K562 (cell line): ENCODE results near the gene CCDC77. TPM values are rescaled to one million over a fixed set of nuclear protein-coding genes. Genes with fewer than 3 reads are reported as not detected.

ENCODE experiments used
- ATAC-seq: fragments of 200-7000 bp; cut with Tn5 transposase; 3 replicates; pipeline ENCODE4 v1.9.1; 2020; ENCODE audit warnings: moderate library complexity
- BruUV-seq: library from RNA; stranded (reverse); fragments of 400-500 nt; replicated peaks from 2 replicates; lab custom pipeline; 2021; lab: Mats Ljungman, UMichigan
- CTCF ChIA-PET: fragments of 300-600 bp; formaldehyde crosslinking; extraction: SDS; loops from one replicate; lab custom pipeline; 2021; ENCODE audit warnings: low intra/inter-chr PET ratio; lab: Yijun Ruan, JAX
- POLR2A ChIA-PET: fragments of 300-600, 350-650 bp; sonication (Branson Sonifier 250); formaldehyde crosslinking; extraction: SDS; loops from one replicate; lab custom pipeline; 2021; ENCODE audit warnings: antibody characterized with exemption, inconsistent platforms; lab: Yijun Ruan, JAX
- DNase-seq, 4 experiments: peaks; one replicate each; pipeline versions ENCODE4 v3.0.0 to v3.0.0-alpha.2; 2011 to 2018; ENCODE audit warnings: low spot score in 3 of 4, mixed read lengths in 3 of 4; ENCODE audit errors: extremely low read depth in 1 of 4
- FAIRE-seq: peaks from 2 replicates; lab custom pipeline; 2011; peaks lifted over from hg19 to GRCh38; lab: Jason Lieb, UNC
- H2AFZ ChIP-seq: 2 replicates; pipeline ENCODE4 v1.6.0; 2011; ENCODE audit warnings: low read depth, low read length, control low read depth, inconsistent platforms
- H3K27ac ChIP-seq: fragments of 200-600 bp; 3 replicates; pipeline ENCODE4 v1.8.0; 2011; ENCODE audit warnings: low read depth, mild to moderate bottlenecking, control low read depth, inconsistent platforms, low read length, moderate library complexity, mixed read lengths; ENCODE audit errors: extremely low read depth
- H3K27me3 ChIP-seq, 2 experiments: fragments of 300-600 bp in 1 of 2; 2 replicates in 1 of 2; 3 replicates in 1 of 2; pipeline versions ENCODE4 v1.6.0 to v1.8.0; 2011; ENCODE audit warnings: inconsistent platforms in 2 of 2, low read length in 2 of 2, mild to moderate bottlenecking in 1 of 2, mixed read lengths in 1 of 2, moderate library complexity in 1 of 2; ENCODE audit not compliant: control insufficient read depth in 2 of 2, insufficient read depth in 2 of 2
- H3K36me3 ChIP-seq: fragments of 300-600 bp; 3 replicates; pipeline ENCODE4 v1.8.0; 2011; ENCODE audit warnings: mild to moderate bottlenecking, low read length, inconsistent platforms; ENCODE audit not compliant: control insufficient read depth, insufficient read depth
- H3K4me1 ChIP-seq, 2 experiments: fragments of 200-600 bp in 1 of 2; replicated peaks in 1 of 2; 2 replicates in 1 of 2; 3 replicates in 1 of 2; pipeline versions ENCODE4 v1.5.1 to v1.8.0; 2011; ENCODE audit warnings: inconsistent platforms in 2 of 2, low read length in 2 of 2, mild to moderate bottlenecking in 1 of 2, mixed read lengths in 1 of 2, moderate library complexity in 1 of 2; ENCODE audit not compliant: control insufficient read depth in 2 of 2, insufficient read depth in 2 of 2
- H3K4me2 ChIP-seq: 2 replicates; pipeline ENCODE4 v1.6.1; 2011; ENCODE audit warnings: low read length, control low read depth, inconsistent platforms, mixed read lengths; ENCODE audit not compliant: insufficient read depth
- H3K4me3 ChIP-seq: fragments of 200-600 bp; sonication (generic), shearing (Covaris generic); 2 replicates; pipeline ENCODE4 v1.5.1; 2016; ENCODE audit warnings: control low read depth, inconsistent platforms
- H3K79me2 ChIP-seq: fragments of 200-600 bp; 3 replicates; pipeline ENCODE4 v1.8.0; 2011; ENCODE audit warnings: low read length, inconsistent platforms; ENCODE audit not compliant: control insufficient read depth, insufficient read depth
- H3K9ac ChIP-seq, 2 experiments: 2 replicates each; pipeline versions ENCODE4 v1.6.0 to v1.6.1; 2011; ENCODE audit warnings: low read depth in 2 of 2, low read length in 2 of 2, control low read depth in 1 of 2, inconsistent platforms in 1 of 2, mild to moderate bottlenecking in 1 of 2, mixed read lengths in 1 of 2; ENCODE audit not compliant: insufficient read depth in 1 of 2
- H3K9me1 ChIP-seq: one replicate; pipeline ENCODE4 v1.6.0; 2011; ENCODE audit warnings: inconsistent platforms, mild to moderate bottlenecking, low read length, moderate library complexity; ENCODE audit not compliant: control insufficient read depth, insufficient read depth
- H3K9me3 ChIP-seq: replicated peaks from 2 replicates; pipeline ENCODE4 v1.5.1; 2011; ENCODE audit warnings: low read depth, low read length, inconsistent platforms; ENCODE audit not compliant: control insufficient read depth, insufficient read depth
- H4K20me1 ChIP-seq: replicated peaks from 2 replicates; pipeline ENCODE4 v1.6.1; 2011; ENCODE audit warnings: low read length, inconsistent platforms, mixed read lengths; ENCODE audit not compliant: control insufficient read depth, insufficient read depth
- CBFA2T3 ChIP-seq: fragments of 450-650 bp; IDR thresholded peaks from 2 replicates; pipeline ENCODE4 v1.6.1; 2017
- ZEB2 ChIP-seq: fragments of 450-650 bp; IDR thresholded peaks from 2 replicates; pipeline ENCODE4 v1.6.1; 2016
- WGBS: fragments of 100-300 bp; shearing (Covaris generic); methylation state at CpG from one replicate; pipeline ENCODE4 v1.1.6; 2016; ENCODE audit warnings: low coverage, mixed read lengths; ENCODE audit not compliant: insufficient coverage; ENCODE audit errors: missing lambda C conversion rate; 5-methylcytosine and 5-hydroxymethylcytosine counted together
- in situ Hi-C: fragments of 300-500 bp; cut with MboI; formaldehyde crosslinking; loops from 4 replicates; pipeline ENCODE4 v1.15.0; 2018; ENCODE audit warnings: inconsistent platforms, mixed read lengths
- intact Hi-C: fragments of 100-400 bp; cut with micrococcal nuclease; formaldehyde crosslinking; loops from 2 replicates; pipeline ENCODE4 v1.14.2; 2022
- polyA plus RNA-seq, 8 experiments: library from polyadenylated mRNA; depleted of rRNA in 4 of 8; stranded (reverse) in 5 of 8; unstranded in 3 of 8; fragments of >200 nt; fragmentation: Nextera tagmentation in 2 of 8; fragmentation: Illumina TruSeq in 1 of 8; extraction: Ambion mirVana in 2 of 8; extraction: Trizol in 1 of 8; gene quantifications; 2 replicates each; pipeline versions ENCODE4 v1.2.1 to v1.2.3, GENCODE V29; 2011 to 2014; ENCODE audit warnings: inconsistent platforms in 1 of 8, missing spikeins in 1 of 8
- total RNA-seq, 7 experiments: library from RNA; depleted of rRNA in 6 of 7; stranded (reverse); fragments of >200 nt in 6 of 7; fragmentation: Illumina TruSeq in 2 of 7; extraction: Trizol in 2 of 7; gene quantifications; 2 replicates each; pipeline versions ENCODE4 v1.2.1 to v1.2.3, GENCODE V29; 2011 to 2021; ENCODE audit warnings: low replicate concordance in 1 of 7
- TF ChIP-seq, protein P1 (sequence below): sonication (generic); formaldehyde crosslinking; IDR thresholded peaks from 2 replicates; pipeline ENCODE4 v1.8.0; 2022; ENCODE audit warnings: mild to moderate bottlenecking, missing genetic modification reagents
- TF ChIP-seq, protein P2 (sequence below): fragments of 250-450 bp; sonication (Bioruptor Pico); IDR thresholded peaks from 2 replicates; pipeline ENCODE4 v1.5.0; 2021; ENCODE audit warnings: mild to moderate bottlenecking, borderline replicate concordance

The CCDC77 gene
- total and polyA plus RNA-seq, 9 of the 15 experiments (the other 6 are each of a cell fraction or from before 2014, with no cell fraction given): 10.5 to 26.5 (median 17.8) TPM

DNA sequence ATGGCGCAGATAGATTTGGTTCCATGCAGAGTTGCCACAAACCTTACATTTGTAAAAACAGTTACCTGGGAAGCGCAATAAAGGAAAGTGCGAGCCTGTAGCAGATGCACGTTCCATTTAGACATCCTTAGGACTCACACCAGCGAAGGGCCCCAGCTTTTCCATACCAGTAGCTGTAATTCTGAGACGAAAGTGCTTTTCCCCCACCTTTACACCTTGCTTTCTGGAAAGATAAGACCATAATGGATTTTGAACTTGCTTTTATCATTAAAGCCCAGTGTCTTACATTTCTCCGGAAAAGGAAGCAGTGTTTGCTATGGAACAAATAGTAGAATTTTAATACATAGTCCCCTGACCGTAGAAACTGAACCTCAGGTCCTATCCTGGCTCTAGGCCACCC, 616 bp upstream of the CCDC77 start:
- Histone ChIP-seq H3K9me3 (no peaks in the 10 kb centered on the region), H3K4me3 (peak overlapping the region; percentile 67), H3K79me2 (peaks cover 10% of the 10 kb centered on the region), H3K9me1 (no peaks in the 10 kb centered on the region), H3K4me1 (peaks cover 4% of the 10 kb centered on the region in 2 experiments; a peak in 3 of 5 replicates), H2AFZ (peak overlapping the region; percentile 99)
- FAIRE-seq: no peak
- in situ Hi-C loops: no loop called here
- WGBS: 34% methylated on average over 7 of the region's 8 CpGs
- TF ChIP-seq, protein P1, sequence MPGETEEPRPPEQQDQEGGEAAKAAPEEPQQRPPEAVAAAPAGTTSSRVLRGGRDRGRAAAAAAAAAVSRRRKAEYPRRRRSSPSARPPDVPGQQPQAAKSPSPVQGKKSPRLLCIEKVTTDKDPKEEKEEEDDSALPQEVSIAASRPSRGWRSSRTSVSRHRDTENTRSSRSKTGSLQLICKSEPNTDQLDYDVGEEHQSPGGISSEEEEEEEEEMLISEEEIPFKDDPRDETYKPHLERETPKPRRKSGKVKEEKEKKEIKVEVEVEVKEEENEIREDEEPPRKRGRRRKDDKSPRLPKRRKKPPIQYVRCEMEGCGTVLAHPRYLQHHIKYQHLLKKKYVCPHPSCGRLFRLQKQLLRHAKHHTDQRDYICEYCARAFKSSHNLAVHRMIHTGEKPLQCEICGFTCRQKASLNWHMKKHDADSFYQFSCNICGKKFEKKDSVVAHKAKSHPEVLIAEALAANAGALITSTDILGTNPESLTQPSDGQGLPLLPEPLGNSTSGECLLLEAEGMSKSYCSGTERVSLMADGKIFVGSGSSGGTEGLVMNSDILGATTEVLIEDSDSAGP: no peak
- TF ChIP-seq CBFA2T3: peak; percentile 24; the same call in 1 of the 2 replicates
- TF ChIP-seq ZEB2: 0 out of 2 replicates have a peak, but pooled peaks have one; percentile 25
- TF ChIP-seq, protein P2, sequence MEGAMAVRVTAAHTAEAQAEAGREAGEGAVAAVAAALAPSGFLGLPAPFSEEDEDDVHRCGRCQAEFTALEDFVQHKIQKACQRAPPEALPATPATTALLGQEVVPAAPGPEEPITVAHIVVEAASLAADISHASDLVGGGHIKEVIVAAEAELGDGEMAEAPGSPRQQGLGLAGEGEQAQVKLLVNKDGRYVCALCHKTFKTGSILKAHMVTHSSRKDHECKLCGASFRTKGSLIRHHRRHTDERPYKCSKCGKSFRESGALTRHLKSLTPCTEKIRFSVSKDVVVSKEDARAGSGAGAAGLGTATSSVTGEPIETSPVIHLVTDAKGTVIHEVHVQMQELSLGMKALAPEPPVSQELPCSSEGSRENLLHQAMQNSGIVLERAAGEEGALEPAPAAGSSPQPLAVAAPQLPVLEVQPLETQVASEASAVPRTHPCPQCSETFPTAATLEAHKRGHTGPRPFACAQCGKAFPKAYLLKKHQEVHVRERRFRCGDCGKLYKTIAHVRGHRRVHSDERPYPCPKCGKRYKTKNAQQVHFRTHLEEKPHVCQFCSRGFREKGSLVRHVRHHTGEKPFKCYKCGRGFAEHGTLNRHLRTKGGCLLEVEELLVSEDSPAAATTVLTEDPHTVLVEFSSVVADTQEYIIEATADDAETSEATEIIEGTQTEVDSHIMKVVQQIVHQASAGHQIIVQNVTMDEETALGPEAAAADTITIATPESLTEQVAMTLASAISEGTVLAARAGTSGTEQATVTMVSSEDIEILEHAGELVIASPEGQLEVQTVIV (CRISPR knock-in tag): no peak
- TF ChIP-seq, all 486 proteins: peak for 2
- no peaks in the 10 kb centered on the region for H4K20me1 ChIP-seq
- peak in 1 of 4 experiments; percentile 18 for DNase-seq
- no peaks in the 10 kb centered on the region for H3K27me3 ChIP-seq
- H3K27ac ChIP-seq: peak overlapping the region; percentile 62; the same call in 2 of the 3 replicates
- ATAC-seq: peak; percentile 7
- peak overlapping the region; percentile 58 to 96; a peak in 3 of 4 replicates for H3K9ac ChIP-seq
- intact Hi-C loops: no loop called here
- ChIA-PET CTCF (no interaction called here), POLR2A (interaction anchor here (0.6 to 3.0 kb wide), 8 partner anchors 8 to 587 kb away, joined by 3 to 13 read pairs (median 4); partner anchors contain the start of gene KDM5A)
- peak overlapping the region; percentile 84 for H3K4me2 ChIP-seq
- TSS peak; percentile 78 for BruUV-seq
- H3K36me3 ChIP-seq: no peaks in the 10 kb centered on the region
